AG09319 (cell line): ENCODE measurements around the gene INPPL1.
"Not testable (repeated sequence)": the region's sequence is repeated elsewhere in the genome, so short reads cannot be mapped to it uniquely, and the experiment has no call there.

ENCODE experiments used
- DNase-seq: peaks from one replicate; pipeline ENCODE4 v3.0.0-alpha.2; 2010; ENCODE audit warnings: low read depth; ENCODE audit errors: extremely low read depth
- TF ChIP-seq, protein P1 (sequence below): IDR thresholded peaks from 2 replicates; pipeline ENCODE4 v1.5.1; 2011; ENCODE audit warnings: low read depth, mild to moderate bottlenecking, inconsistent platforms, low read length, moderate library complexity

Gene INPPL1

DNA sequence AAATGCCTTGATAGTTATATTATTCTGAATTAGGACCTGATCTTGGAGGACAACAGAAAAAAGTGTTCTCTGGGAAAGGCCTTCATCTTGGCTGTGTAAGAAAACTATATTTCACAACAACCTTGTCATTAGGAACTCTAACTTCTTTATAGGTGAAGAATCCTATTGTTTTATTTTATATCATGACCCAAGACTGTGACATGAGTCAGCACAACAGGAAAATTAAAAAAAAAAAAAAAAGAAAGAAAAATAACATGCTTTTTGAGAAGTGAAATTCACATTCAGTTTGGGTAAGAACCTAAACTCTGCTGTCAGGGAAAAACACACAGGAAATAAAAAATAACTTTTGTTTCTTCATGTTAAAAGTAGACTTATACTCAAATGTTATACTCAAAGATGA, 19.7 kb upstream of the INPPL1 start:
- TF ChIP-seq, protein P1, sequence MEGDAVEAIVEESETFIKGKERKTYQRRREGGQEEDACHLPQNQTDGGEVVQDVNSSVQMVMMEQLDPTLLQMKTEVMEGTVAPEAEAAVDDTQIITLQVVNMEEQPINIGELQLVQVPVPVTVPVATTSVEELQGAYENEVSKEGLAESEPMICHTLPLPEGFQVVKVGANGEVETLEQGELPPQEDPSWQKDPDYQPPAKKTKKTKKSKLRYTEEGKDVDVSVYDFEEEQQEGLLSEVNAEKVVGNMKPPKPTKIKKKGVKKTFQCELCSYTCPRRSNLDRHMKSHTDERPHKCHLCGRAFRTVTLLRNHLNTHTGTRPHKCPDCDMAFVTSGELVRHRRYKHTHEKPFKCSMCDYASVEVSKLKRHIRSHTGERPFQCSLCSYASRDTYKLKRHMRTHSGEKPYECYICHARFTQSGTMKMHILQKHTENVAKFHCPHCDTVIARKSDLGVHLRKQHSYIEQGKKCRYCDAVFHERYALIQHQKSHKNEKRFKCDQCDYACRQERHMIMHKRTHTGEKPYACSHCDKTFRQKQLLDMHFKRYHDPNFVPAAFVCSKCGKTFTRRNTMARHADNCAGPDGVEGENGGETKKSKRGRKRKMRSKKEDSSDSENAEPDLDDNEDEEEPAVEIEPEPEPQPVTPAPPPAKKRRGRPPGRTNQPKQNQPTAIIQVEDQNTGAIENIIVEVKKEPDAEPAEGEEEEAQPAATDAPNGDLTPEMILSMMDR: no peak
- no peak for DNase-seq

DNA sequence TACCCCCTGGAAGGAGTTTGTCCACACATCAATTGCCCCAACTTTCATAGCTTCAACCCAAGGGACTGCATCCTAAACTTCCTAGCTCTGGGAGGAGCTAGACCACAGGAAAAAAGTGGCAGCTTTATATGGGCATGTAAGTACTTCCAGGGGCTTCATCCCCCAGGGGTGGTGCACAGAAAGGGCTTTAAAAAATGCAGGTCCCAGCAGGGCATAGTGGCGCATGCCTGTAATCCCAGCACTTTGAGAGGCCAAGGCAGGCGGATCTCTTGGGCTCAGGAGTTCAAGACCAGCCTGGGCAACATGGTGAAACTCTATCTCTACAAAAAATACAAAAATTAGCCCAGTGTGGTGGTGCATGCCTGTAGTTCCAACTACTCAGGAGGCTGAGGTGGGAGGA, 17.8 kb upstream of the INPPL1 start:
- not testable (repeated sequence) for DNase-seq

DNA sequence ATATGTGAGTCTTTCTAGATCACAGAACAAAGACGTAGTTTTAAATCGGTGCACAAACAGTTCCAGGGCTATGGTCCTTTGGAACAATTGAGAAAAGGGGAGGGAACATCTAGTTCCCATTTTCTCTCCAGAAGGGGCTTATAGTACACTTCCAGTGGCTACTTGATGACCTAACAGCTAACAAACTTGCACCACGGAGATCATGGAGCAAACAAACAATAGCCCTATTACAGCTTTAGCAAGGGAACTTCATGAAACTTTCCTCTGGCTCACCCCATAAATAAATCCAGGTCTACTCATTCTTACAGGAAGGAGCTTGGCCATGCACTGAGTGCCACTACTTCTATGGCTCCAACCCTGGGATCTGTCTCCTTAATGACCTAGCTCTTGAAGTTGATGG, 16.3 kb upstream of the INPPL1 start:
- DNase-seq: no peak
- TF ChIP-seq, protein P1: no peak

DNA sequence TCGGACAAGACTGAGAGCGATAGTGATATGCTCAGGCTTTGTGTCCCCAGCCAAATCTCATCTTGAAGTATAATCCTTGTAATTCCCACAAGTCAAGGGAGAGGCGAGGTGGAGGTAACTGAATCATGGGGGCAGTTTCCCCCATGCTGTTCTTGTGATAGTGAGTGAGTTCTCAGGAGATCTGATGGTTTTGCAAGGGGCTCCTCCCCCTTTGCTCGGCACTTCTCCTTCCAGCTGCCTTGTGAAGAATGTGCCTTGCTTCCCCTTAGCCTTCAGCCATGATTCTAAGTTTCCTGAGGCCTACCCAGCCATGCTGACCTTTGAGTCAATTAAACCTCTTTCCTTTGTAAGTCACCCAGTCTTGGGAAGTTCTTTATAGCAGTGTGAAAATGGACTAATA, 15.5 kb upstream of the INPPL1 start:
- TF ChIP-seq, protein P1: no peak
- DNase-seq: no peak

DNA sequence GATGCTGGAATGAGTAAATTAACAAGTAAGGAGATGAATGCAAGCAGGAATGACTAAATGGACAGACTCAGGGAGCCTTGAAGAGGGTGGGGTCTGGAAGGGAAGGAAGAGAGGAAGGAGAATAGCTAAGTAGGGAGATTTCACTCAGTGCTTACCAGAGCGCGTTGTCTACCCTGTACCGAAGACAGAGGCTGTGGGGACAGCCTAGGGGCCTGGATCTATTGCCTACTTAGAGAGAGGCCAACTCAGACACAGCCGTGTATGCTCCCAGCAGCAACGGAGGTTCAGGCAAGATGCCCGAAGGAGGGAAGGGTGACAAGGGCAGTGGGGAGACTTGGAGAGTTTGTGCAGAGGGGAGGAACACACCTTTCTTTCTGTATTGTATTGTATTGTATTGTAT, 7.9 kb upstream of the INPPL1 start, which contains the start of gene FOLR2:
TSS of gene FOLR2 (plus strand) at position 157 of the 400 bp plus-strand sequence. CDS start 1,791 bp downstream, outside the sequence.
- TF ChIP-seq, protein P1: no peak
- no peak for DNase-seq

DNA sequence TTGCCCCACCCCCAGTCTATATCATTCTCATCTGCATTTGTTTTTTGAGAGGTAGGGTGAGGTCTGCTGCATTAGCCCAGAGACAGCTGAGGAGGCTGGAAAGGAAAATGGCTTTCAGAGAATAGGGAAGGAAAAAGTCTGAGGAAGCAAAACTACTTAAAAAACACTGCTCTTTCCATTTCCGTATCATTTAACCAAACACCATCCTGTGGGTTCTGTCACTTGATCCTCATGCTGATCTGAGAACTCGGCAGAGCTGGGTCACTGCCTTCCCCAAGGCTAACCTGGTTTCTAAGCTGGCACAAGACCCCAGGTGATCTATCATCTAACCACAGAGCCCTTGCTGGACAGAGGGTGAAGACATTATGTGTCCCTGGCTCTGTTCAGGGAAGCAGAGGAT, 6.7 kb upstream of the INPPL1 start:
- TF ChIP-seq, protein P1: no peak
- DNase-seq: no peak

DNA sequence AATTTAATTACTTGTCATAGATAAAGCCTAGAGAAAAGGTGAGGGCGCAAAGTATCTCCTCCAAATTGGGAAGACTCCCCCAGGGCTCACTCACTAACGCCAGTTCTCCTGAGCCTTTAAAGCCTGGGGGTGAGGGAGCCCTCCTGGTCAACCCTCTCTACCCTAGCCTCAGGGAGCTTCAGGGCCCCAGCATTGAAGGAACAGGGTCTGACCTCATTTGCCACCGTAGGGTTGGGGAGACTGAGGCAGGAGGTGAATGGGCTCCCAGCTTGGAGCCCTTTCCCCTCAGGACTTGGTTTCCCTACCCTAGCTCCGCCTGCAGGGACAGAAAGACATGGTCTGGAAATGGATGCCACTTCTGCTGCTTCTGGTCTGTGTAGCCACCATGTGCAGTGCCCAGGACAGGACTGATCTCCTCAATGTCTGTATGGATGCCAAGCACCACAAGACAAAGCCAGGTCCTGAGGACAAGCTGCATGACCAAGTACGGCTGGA, 6.3 kb upstream of the INPPL1 start:
- TF ChIP-seq, protein P1: no peak

DNA sequence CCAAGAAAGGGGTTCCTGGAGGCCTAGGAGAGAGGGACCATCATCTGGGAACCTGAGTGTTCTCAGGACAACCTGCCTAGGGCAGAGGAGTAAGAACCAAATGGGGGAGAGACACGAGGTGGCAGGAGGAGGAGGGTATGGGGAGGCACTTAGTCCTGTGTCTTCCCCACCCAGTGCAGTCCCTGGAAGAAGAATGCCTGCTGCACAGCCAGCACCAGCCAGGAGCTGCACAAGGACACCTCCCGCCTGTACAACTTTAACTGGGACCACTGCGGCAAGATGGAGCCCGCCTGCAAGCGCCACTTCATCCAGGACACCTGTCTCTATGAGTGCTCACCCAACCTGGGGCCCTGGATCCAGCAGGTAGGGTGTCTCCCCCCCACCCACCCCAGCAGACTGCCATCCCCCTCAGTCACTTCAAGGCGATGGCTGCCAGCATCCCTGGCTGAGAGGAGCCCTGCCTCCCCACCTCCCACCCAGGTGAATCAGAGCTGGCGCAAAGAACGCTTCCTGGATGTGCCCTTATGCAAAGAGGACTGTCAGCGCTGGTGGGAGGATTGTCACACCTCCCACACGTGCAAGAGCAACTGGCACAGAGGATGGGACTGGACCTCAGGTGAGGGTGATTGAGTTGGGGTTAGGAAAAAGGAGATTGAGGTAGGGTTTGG, 3.7 kb upstream of the INPPL1 start:
- TF ChIP-seq, protein P1: no peak
- DNase-seq: no peak

More for the DNA sequence above, 6.3 kb upstream of the INPPL1 start:
- DNase-seq: no peak
